Neural progenitor cell (in vitro differentiated cells): Measurements from ENCODE around the gene QSOX1. TPM values are rescaled to one million over a fixed set of nuclear protein-coding genes. Genes with fewer than 3 reads are reported as not detected.

Experiments used
- DNase-seq: peaks from one replicate; pipeline ENCODE4 v3.0.0-alpha.2; 2016; ENCODE audit warnings: low spot score
- H2AFZ ChIP-seq: fragments of 200-600 bp; sonication (generic); replicated peaks from 2 replicates; pipeline ENCODE4 v1.6.1; 2016; ENCODE audit warnings: antibody characterized with exemption
- H3F3A ChIP-seq: fragments of 200-600 bp; sonication (generic); 2 replicates; pipeline ENCODE4 v1.6.1; 2016; ENCODE audit warnings: antibody characterized with exemption, low read depth
- H3K27ac ChIP-seq: fragments of 200-600 bp; sonication (generic); 2 replicates; pipeline ENCODE4 v1.5.1; 2016; ENCODE audit warnings: mild to moderate bottlenecking
- H3K27me3 ChIP-seq: fragments of 200-600 bp; sonication (generic); 2 replicates; pipeline ENCODE4 v1.6.1; 2016; ENCODE audit warnings: mild to moderate bottlenecking, moderate library complexity
- H3K36me3 ChIP-seq: fragments of 200-600 bp; sonication (generic); 2 replicates; pipeline ENCODE4 v1.5.1; 2016
- H3K4me1 ChIP-seq: fragments of 200-600 bp; sonication (generic); 2 replicates; pipeline ENCODE4 v1.6.1; 2016; ENCODE audit warnings: mixed run types
- H3K4me2 ChIP-seq: fragments of 200-600 bp; sonication (generic); 2 replicates; pipeline ENCODE4 v1.6.1; 2016
- H3K4me3 ChIP-seq: fragments of 200-600 bp; sonication (generic); 2 replicates; pipeline ENCODE4 v1.5.1; 2016
- H3K79me2 ChIP-seq: fragments of 200-600 bp; sonication (generic); 2 replicates; pipeline ENCODE4 v1.6.1; 2016; ENCODE audit warnings: low read depth
- H3K9ac ChIP-seq: fragments of 200-600 bp; sonication (generic); 2 replicates; pipeline ENCODE4 v1.6.1; 2016
- H3K9me3 ChIP-seq: fragments of 200-600 bp; sonication (generic); 2 replicates; pipeline ENCODE4 v1.5.1; 2016; ENCODE audit warnings: low read depth
- H4K20me1 ChIP-seq: fragments of 200-600 bp; sonication (generic); 2 replicates; pipeline ENCODE4 v1.6.1; 2016; ENCODE audit warnings: low read depth
- H3K27ac Mint-ChIP-seq: 3 replicates; pipeline ENCODE4 v1.8.0; 2021; ENCODE audit warnings: mixed read lengths
- H3K27me3 Mint-ChIP-seq: 2 replicates; pipeline ENCODE4 v1.8.0; 2022; ENCODE audit warnings: low read depth, mild to moderate bottlenecking, inconsistent platforms, moderate library complexity, mixed read lengths; ENCODE audit not compliant: insufficient read depth
- H3K36me3 Mint-ChIP-seq: 3 replicates; pipeline ENCODE4 v1.8.0; 2021; ENCODE audit warnings: mixed read lengths
- H3K4me1 Mint-ChIP-seq: 3 replicates; pipeline ENCODE4 v1.8.0; 2021; ENCODE audit warnings: mixed read lengths
- H3K4me3 Mint-ChIP-seq: 3 replicates; pipeline ENCODE4 v1.8.0; 2021; ENCODE audit warnings: mild to moderate bottlenecking, moderate library complexity, mixed read lengths
- H3K9me3 Mint-ChIP-seq: 3 replicates; pipeline ENCODE4 v1.8.0; 2020; ENCODE audit warnings: mixed read lengths
- EZH2 ChIP-seq: fragments of 200-600 bp; sonication (generic); IDR thresholded peaks from 2 replicates; pipeline ENCODE4 v1.6.1; 2017; ENCODE audit warnings: antibody characterized with exemption, mild to moderate bottlenecking, moderate library complexity
- EZH2phosphoT487 ChIP-seq: fragments of 200-600 bp; sonication (generic); IDR thresholded peaks from 2 replicates; pipeline ENCODE4 v1.6.1; 2017; ENCODE audit warnings: antibody characterized with exemption
- total RNA-seq: library from RNA; depleted of rRNA; stranded (reverse); fragments of >200 nt; gene quantifications from 2 replicates; pipeline ENCODE4 v1.2.3, GENCODE V29; 2015; ENCODE audit warnings: low replicate concordance
- TF ChIP-seq, protein P1 (sequence below): fragments of 200-600 bp; sonication (generic); IDR thresholded peaks from 2 replicates; pipeline ENCODE4 v1.5.1; 2017; ENCODE audit warnings: antibody characterized with exemption, mild to moderate bottlenecking

The QSOX1 gene
- total RNA-seq, 1 donor from 2014 or later = 13.6 TPM

DNA sequence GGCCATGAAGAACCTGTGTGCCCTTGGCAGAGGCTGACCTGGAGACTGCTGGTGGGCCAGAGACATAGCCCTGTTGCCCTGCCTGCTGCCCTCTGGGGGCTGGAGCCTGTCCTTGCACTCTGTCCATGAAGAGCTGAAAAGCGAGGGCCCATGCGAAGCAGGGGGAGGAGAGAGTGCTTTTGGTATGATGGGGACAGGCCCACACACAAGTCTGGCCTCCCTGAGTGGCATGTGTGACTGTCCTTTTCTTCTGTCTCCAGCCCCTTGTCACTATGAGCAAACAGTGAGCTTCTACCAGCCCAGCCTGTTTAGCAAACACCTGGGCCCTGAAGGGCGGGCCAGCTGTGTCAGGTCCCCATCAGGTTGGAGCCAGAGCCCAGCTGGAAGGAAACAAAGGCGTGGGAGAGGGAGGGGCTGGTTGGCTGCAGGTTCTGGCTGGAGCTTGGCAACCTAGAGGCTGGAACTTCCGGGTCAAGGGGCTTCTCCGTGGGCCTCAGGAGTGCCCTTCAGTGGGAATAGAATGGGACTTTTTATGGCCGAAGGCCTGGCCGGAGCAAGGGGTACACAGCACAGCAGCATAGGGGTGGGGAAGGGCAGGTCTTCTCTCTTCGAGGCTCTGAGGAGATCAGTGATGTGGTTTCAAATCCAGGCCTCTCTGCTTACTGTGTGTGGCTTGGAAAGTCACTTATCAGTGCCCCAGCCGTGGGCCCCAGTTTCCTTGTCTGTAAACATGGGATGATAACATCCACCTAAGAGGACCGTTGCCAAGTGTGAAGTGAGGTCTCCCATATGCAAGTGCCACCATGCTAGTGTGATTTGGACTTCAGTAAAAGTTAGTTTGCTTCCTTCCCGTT is 14.3 kb downstream of the QSOX1 start:
- Mint-ChIP-seq H3K4me3 (no peak overlapping the region), H3K27me3 (peaks cover 22% of the 10 kb centered on the region), H3K4me1 (peaks cover 4% of the 10 kb centered on the region), H3K9me3 (no peaks in the 10 kb centered on the region), H3K27ac (no peak overlapping the region), H3K36me3 (no peaks in the 10 kb centered on the region)
- Histone ChIP-seq H3F3A (peaks cover 14% of the 10 kb centered on the region), H3K27me3 (no peaks in the 10 kb centered on the region), H3K27ac (no peak overlapping the region), H3K4me2 (no peak overlapping the region), H3K36me3 (no peaks in the 10 kb centered on the region), H3K79me2 (no peaks in the 10 kb centered on the region), H2AFZ (no peak overlapping the region), H3K9me3 (no peaks in the 10 kb centered on the region), H3K4me3 (no peak overlapping the region), H3K9ac (no peak overlapping the region), H4K20me1 (peaks cover 21% of the 10 kb centered on the region), H3K4me1 (peaks cover 13% of the 10 kb centered on the region)
- TF ChIP-seq, protein P1, sequence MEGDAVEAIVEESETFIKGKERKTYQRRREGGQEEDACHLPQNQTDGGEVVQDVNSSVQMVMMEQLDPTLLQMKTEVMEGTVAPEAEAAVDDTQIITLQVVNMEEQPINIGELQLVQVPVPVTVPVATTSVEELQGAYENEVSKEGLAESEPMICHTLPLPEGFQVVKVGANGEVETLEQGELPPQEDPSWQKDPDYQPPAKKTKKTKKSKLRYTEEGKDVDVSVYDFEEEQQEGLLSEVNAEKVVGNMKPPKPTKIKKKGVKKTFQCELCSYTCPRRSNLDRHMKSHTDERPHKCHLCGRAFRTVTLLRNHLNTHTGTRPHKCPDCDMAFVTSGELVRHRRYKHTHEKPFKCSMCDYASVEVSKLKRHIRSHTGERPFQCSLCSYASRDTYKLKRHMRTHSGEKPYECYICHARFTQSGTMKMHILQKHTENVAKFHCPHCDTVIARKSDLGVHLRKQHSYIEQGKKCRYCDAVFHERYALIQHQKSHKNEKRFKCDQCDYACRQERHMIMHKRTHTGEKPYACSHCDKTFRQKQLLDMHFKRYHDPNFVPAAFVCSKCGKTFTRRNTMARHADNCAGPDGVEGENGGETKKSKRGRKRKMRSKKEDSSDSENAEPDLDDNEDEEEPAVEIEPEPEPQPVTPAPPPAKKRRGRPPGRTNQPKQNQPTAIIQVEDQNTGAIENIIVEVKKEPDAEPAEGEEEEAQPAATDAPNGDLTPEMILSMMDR = peak; percentile 66
- TF ChIP-seq EZH2phosphoT487 = no peak
- peak; percentile 68 for DNase-seq

GRCh38 chr1:180169640-180170195 is 15.0 kb downstream of the QSOX1 start:
- H3K4me1 Mint-ChIP-seq = peaks cover 4% of the 10 kb centered on the region
- H3K9me3 Mint-ChIP-seq = no peaks in the 10 kb centered on the region
- H3K36me3 ChIP-seq = no peaks in the 10 kb centered on the region
- peaks cover 20% of the 10 kb centered on the region for H3K27me3 Mint-ChIP-seq
- no peaks in the 10 kb centered on the region for H3K27me3 ChIP-seq
- TF ChIP-seq, protein P1 = no peak
- no peak for TF ChIP-seq EZH2phosphoT487
- TF ChIP-seq EZH2 = no peak
- no peak overlapping the region for H3K27ac Mint-ChIP-seq
- no peak overlapping the region for H3K4me2 ChIP-seq
- peak overlapping the region; percentile 55 for H3K4me3 Mint-ChIP-seq
- H2AFZ ChIP-seq = no peak overlapping the region
- H3K9me3 ChIP-seq = no peaks in the 10 kb centered on the region
- H3K79me2 ChIP-seq = no peaks in the 10 kb centered on the region
- no peak overlapping the region for H3K27ac ChIP-seq
- no peaks in the 10 kb centered on the region for H3K36me3 Mint-ChIP-seq
- DNase-seq = no peak
- peaks cover 14% of the 10 kb centered on the region for H3F3A ChIP-seq
- peaks cover 21% of the 10 kb centered on the region for H4K20me1 ChIP-seq
- H3K4me3 ChIP-seq = no peak overlapping the region
- H3K4me1 ChIP-seq = peaks cover 13% of the 10 kb centered on the region
- no peak overlapping the region for H3K9ac ChIP-seq

- Histone ChIP-seq H3K79me2 (no peaks in the 10 kb centered on the region), H3K36me3 (no peaks in the 10 kb centered on the region), H3K4me2 (no peak overlapping the region), H3K27ac (no peak overlapping the region), H4K20me1 (peaks cover 21% of the 10 kb centered on the region), H3K9ac (no peak overlapping the region), H3K4me1 (peaks cover 13% of the 10 kb centered on the region), H3K27me3 (no peaks in the 10 kb centered on the region), H3K4me3 (no peak overlapping the region), H3K9me3 (no peaks in the 10 kb centered on the region), H3F3A (peaks cover 14% of the 10 kb centered on the region), H2AFZ (no peak overlapping the region)
- TF ChIP-seq EZH2 = no peak
- TF ChIP-seq, protein P1 = no peak
- TF ChIP-seq EZH2phosphoT487 = no peak
- Mint-ChIP-seq H3K27ac (no peak overlapping the region), H3K9me3 (no peaks in the 10 kb centered on the region), H3K4me3 (no peak overlapping the region), H3K27me3 (peaks cover 17% of the 10 kb centered on the region), H3K36me3 (no peaks in the 10 kb centered on the region), H3K4me1 (peaks cover 4% of the 10 kb centered on the region)
- DNase-seq = no peak
Measured at GRCh38 chr1:180170546-180171151, 16.0 kb downstream of the QSOX1 start.
